GM20000 (cell line): ENCODE data around the gene ESPN.
"Not testable (repeated sequence)": the region's sequence is repeated elsewhere in the genome, so short reads cannot be mapped to it uniquely, and the experiment has no call there.

Experiments used
- DNase-seq: peaks from one replicate; pipeline ENCODE4 v3.0.0; 2012; ENCODE audit warnings: low spot score
- CTCF ChIP-seq: IDR thresholded peaks from 2 replicates; pipeline ENCODE4 v1.5.1; 2012; ENCODE audit warnings: mild to moderate bottlenecking, control low read depth; ENCODE audit errors: extremely low read depth, missing control alignments

Gene ESPN

GRCh38 chr1:6446665-6447015, 22.1 kb downstream of the ESPN start:
- no peak for TF ChIP-seq CTCF
- no peak for DNase-seq

GRCh38 chr1:6447016-6447817, 22.6 kb downstream of the ESPN start:
- no peak for DNase-seq
- TF ChIP-seq CTCF: no peak

GRCh38 chr1:6447818-6448748, 23.5 kb downstream of the ESPN start:
- DNase-seq: no peak
- TF ChIP-seq CTCF: no peak

GRCh38 chr1:6448749-6449631, 24.4 kb downstream of the ESPN start:
- TF ChIP-seq CTCF: no peak
- DNase-seq: no peak

GRCh38 chr1:6450005-6450450, 25.5 kb downstream of the ESPN start:
- TF ChIP-seq CTCF: no peak
- DNase-seq: no peak

- not testable (repeated sequence) for DNase-seq
These were observed 25.9 kb downstream of the ESPN start for GRCh38 chr1:6450486-6450885.

GRCh38 chr1:6450943-6451373, 26.4 kb downstream of the ESPN start:
- no peak for DNase-seq
- no peak for TF ChIP-seq CTCF

GRCh38 chr1:6453895-6454855, 29.6 kb downstream of the ESPN start:
- not testable (repeated sequence) for DNase-seq
